Adrenal gland (tissue), 12 donors: ENCODE measurements around the gene MYCBPAP. TPM values are rescaled to one million over a fixed set of nuclear protein-coding genes. Genes with fewer than 3 reads are reported as not detected.

Experiments used
- DNase-seq, 7 donors: peaks; one replicate each; pipeline ENCODE4 v3.0.0-alpha.2; 2019 to 2020
- H3K27ac ChIP-seq, 5 donors: fragments of 200-600 bp; sonication (generic) in 4 of 5; 1 replicate in 3 of 5; 2 replicates in 2 of 5; pipeline versions ENCODE4 v1.5.1 to v1.8.0; 2016 to 2020; ENCODE audit warnings: mild to moderate bottlenecking in 1 of 5
- H3K27me3 ChIP-seq: fragments of 200-600 bp; 2 replicates; pipeline ENCODE4 v1.8.0; 2021
- H3K36me3 ChIP-seq, 2 donors: fragments of 200-600 bp; replicated peaks in 1 of 2; 1 replicate in 1 of 2; 2 replicates in 1 of 2; pipeline versions ENCODE4 v1.5.1 to v1.8.0; 2018 to 2022
- H3K4me1 ChIP-seq, 2 donors: fragments of 200-600 bp; replicated peaks in 1 of 2; 1 replicate in 1 of 2; 2 replicates in 1 of 2; pipeline versions ENCODE4 v1.5.1 to v1.8.0; 2018 to 2021
- H3K4me3 ChIP-seq, 4 donors: fragments of 200-600 bp; sonication (generic) in 3 of 4; one replicate each; pipeline ENCODE4 v1.5.1; 2016 to 2018
- H3K9me3 ChIP-seq, 3 donors: fragments of 200-600 bp; sonication (generic) in 1 of 3; replicated peaks in 1 of 3; 1 replicate in 2 of 3; 2 replicates in 1 of 3; pipeline versions ENCODE4 v1.5.1 to v1.8.0; 2016 to 2021
- CTCF ChIP-seq, 6 experiments: fragments of 450-650 bp in 4 of 6; fragments of 200-600 bp in 2 of 6; sonication (generic) in 1 of 6; IDR thresholded peaks; 1 replicate in 5 of 6; 2 replicates in 1 of 6; pipeline versions ENCODE4 v1.5.1 to v1.8.0; 2016 to 2021; ENCODE audit warnings: antibody characterized with exemption in 6 of 6, mild to moderate bottlenecking in 2 of 6, moderate library complexity in 1 of 6
- POLR2A ChIP-seq, 2 donors: fragments of 450-650 bp; IDR thresholded peaks; one replicate each; pipeline ENCODE4 v1.6.1; 2017; ENCODE audit warnings: antibody characterized with exemption in 2 of 2, mild to moderate bottlenecking in 2 of 2, moderate library complexity in 1 of 2
- WGBS, 4 donors: extraction: QIAGEN DNeasy Blood & Tissue Kit in 2 of 4; methylation state at CpG; one replicate each; pipeline versions ENCODE4 v1.1.5 to v1.1.7; 2013 to 2017; 5-methylcytosine and 5-hydroxymethylcytosine counted together
- intact Hi-C, 2 donors: fragments of 100-400 bp; cut with DNase I; formaldehyde crosslinking; loops; one replicate each; pipeline versions ENCODE4 v1.14.1 to v1.15.0; 2022 to 2023
- polyA plus RNA-seq, 3 donors: library from polyadenylated mRNA; stranded (reverse); fragments of 200-250 nt in 2 of 3; fragments of 350-450 nt in 1 of 3; fragmentation: Illumina TruSeq in 1 of 3; extraction: RNeasy Lipid Tissue Mini Kit (QIAGEN cat#74804) in 1 of 3; gene quantifications; one replicate each; pipeline ENCODE4 v1.2.3, GENCODE V29; 2013 to 2014
- total RNA-seq, 9 donors: library from RNA; depleted of rRNA in 4 of 9; stranded (reverse); fragments of >200 nt in 4 of 9; fragments of 120-200 nt in 1 of 9; fragmentation: NEBNext Ultra II Directional in 1 of 9; extraction: Animal tissue kit (Norgen Biotek cat#: 25700) in 1 of 9; gene quantifications; one replicate each; pipeline versions ENCODE4 v1.1.0 to v1.2.4, GENCODE V29; 2013 to 2023
- donor health status: healthy with polysubstance abuse.
- donor health status: Bipolar disorder and iron deficiency.
- donor health status: DM: yes; HTN: yes; CAD: no.
- donor health status: DM: no; HTN: no; CAD: no.
- donor health status: DM: no; HTN: no; CAD: no.
- donor health status: DM: yes; HTN: yes; CAD: no.

The MYCBPAP gene
- total and polyA plus RNA-seq, 12 donors = 0.12 to 8.9 (median 2.3) TPM; not detected in 1

GRCh38 chr17:50534979-50535326 lies 26.7 kb downstream of the MYCBPAP start:
- no peaks in the 10 kb centered on the region for H3K27me3 ChIP-seq
- intact Hi-C loops = no loop called here
- peaks cover 35 to 38% of the 10 kb centered on the region in 2 donors for H3K4me1 ChIP-seq
- peak overlapping the region; percentile 45 to 89 (median 84) for H3K27ac ChIP-seq
- peaks cover 0 to 7% of the 10 kb centered on the region in 2 donors for H3K36me3 ChIP-seq
- TF ChIP-seq CTCF (IDR thresholded peaks at IDR 0.05) (no peak), POLR2A (IDR thresholded peaks at IDR 0.05) (no peak)
- H3K4me3 ChIP-seq = peak overlapping the region in 1 of 4 donors; percentile 47
- H3K9me3 ChIP-seq = no peaks in the 10 kb centered on the region
- DNase-seq = no peak
- 82 to 90% (median 86%) methylated on average over 2 of the region's 2 CpGs for WGBS, 4 donors

- H3K36me3 ChIP-seq = peaks cover 0 to 7% of the 10 kb centered on the region in 2 donors
- peak overlapping the region in 3 of 5 donors; percentile 84 to 89 (median 88) for H3K27ac ChIP-seq
- peaks cover 35 to 38% of the 10 kb centered on the region in 2 donors for H3K4me1 ChIP-seq
- TF ChIP-seq POLR2A (IDR thresholded peaks at IDR 0.05) (no peak), CTCF (IDR thresholded peaks at IDR 0.05) (no peak)
- no peaks in the 10 kb centered on the region for H3K27me3 ChIP-seq
- DNase-seq = no peak
- WGBS, 4 donors = 71 to 85% (median 73%) methylated on average over 7 of the region's 7 CpGs
- intact Hi-C loops = no loop called here
- H3K4me3 ChIP-seq = peak overlapping the region in 1 of 4 donors; percentile 47
- H3K9me3 ChIP-seq = no peaks in the 10 kb centered on the region
These were observed 27.2 kb downstream of the MYCBPAP start for GRCh38 chr17:50535407-50535806.

GRCh38 chr17:50536683-50537646 lies 28.7 kb downstream of the MYCBPAP start:
- H3K9me3 ChIP-seq = no peaks in the 10 kb centered on the region
- H3K27me3 ChIP-seq = no peaks in the 10 kb centered on the region
- no peak overlapping the region for H3K4me3 ChIP-seq
- H3K36me3 ChIP-seq = peaks cover 0 to 7% of the 10 kb centered on the region in 2 donors
- no peak for DNase-seq
- H3K27ac ChIP-seq = no peak overlapping the region
- peaks cover 42 to 46% of the 10 kb centered on the region in 2 donors for H3K4me1 ChIP-seq
- intact Hi-C loops = no loop called here
- WGBS, 4 donors = 76 to 97% (median 85%) methylated on average over 14 to 45 of the region's 45 CpGs
- TF ChIP-seq POLR2A (IDR thresholded peaks at IDR 0.05) (no peak), CTCF (IDR thresholded peaks at IDR 0.05) (no peak)

GRCh38 chr17:50537721-50538548 lies 29.7 kb downstream of the MYCBPAP start:
- Histone ChIP-seq H3K9me3 (no peaks in the 10 kb centered on the region), H3K36me3 (peaks cover 0 to 7% of the 10 kb centered on the region in 2 donors), H3K4me3 (no peak overlapping the region), H3K4me1 (peaks cover 43 to 46% of the 10 kb centered on the region in 2 donors), H3K27ac (peak overlapping the region in 1 of 5 donors; percentile 30), H3K27me3 (no peaks in the 10 kb centered on the region)
- intact Hi-C loops = no loop called here
- 74 to 79% (median 75%) methylated on average over 8 to 20 of the region's 20 CpGs for WGBS, 4 donors
- DNase-seq = no peak
- TF ChIP-seq POLR2A (IDR thresholded peaks at IDR 0.05) = no peak
- TF ChIP-seq CTCF (IDR thresholded peaks at IDR 0.05) = no peak
